SIG-M5 treated with dmso at 0.1 percent for 504 hours (cell line): Measurements from ENCODE around the gene PTPRF.

ENCODE experiments used
- DNase-seq: peaks from one replicate; lab custom pipeline; 2025; ENCODE audit not compliant: unreplicated experiment; lab: John Stamatoyannopoulos, UW

Gene PTPRF

DNA sequence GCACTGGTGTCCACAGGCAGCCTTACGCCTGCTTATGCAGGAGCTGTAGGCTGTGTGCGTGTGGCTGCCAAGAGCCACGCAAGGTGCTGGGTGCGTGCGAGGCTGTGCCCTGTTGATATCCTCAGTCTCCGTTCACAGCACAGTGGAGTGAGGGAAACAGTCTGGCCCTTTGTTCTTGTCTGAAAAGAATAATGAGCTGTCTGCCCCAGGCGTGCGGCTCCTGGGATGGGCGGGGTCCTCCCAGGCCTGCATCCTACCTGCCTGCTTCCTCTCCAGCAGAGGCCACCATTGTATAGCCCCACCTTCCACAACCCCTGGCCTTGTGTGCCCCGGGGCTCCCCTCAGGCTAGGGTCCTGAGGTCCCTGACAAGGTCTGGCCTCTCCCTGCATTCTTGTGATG lies 72.3 kb downstream of the PTPRF start:
- no peak for DNase-seq

DNA sequence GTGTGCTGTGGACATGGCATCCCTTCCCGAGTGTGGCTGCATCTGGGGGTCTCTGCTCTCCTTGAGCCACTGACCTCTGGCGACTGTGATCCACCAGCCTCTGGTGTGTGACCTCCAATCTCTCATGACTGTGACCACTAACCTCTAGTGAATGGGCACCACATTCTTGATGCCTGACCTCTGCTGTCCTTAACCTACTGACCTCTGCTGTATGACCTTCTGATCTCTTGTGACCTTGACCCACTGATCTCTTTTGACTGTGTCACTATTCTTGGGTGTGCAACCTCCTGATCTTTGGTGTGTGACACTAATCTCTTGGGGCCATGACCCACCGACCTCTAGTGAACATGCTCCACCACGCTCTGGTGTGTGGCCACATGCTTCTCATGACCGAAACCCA lies 73.5 kb downstream of the PTPRF start:
- no peak for DNase-seq

DNA sequence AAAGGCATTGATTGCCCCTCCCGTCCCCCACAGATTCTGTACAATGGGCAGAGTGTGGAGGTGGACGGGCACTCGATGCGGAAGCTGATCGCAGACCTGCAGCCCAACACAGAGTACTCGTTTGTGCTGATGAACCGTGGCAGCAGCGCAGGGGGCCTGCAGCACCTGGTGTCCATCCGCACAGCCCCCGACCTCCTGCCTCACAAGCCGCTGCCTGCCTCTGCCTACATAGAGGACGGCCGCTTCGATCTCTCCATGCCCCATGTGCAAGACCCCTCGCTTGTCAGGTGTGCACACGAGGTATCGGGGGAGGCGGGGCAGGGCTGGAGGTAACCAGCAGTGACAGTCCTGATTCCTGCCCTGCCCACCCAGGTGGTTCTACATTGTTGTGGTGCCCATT lies 74.5 kb downstream of the PTPRF start:
- no peak for DNase-seq

DNA sequence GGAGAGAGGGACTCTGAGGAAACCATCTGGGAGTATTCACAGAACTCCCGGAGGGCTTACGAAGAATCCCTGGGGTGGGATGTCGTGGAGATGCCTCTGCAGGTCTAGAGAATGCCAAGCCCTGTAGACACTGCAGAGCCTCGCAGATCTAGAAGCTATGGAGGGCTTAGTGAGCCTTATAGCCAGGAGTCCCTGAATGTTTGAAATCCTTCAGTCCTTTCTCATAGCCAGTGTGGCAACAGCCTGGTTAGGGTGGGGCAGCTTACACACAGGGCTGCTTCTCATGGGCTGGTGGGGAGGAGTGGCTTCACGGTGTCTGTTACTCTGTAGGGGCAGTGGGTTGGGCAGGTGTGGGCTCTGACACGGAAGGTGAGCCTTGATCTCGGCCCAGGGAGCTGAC lies 75.1 kb downstream of the PTPRF start:
- DNase-seq: no peak

DNA sequence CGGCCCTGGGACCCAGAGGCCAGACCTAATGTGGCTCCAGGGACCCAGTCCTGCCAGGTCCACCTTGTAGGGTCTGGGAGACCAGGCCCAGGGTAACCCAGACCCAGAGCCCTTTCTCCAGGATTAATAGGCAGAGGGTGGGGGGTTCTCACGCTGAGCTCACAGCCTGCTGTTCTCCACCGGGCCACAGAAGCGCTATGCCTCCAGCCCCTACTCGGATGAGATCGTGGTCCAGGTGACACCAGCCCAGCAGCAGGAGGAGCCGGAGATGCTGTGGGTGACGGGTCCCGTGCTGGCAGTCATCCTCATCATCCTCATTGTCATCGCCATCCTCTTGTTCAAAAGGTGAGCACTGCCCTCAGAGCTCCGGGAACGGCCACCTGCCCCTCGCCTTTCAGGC lies 75.9 kb downstream of the PTPRF start:
- no peak for DNase-seq

DNA sequence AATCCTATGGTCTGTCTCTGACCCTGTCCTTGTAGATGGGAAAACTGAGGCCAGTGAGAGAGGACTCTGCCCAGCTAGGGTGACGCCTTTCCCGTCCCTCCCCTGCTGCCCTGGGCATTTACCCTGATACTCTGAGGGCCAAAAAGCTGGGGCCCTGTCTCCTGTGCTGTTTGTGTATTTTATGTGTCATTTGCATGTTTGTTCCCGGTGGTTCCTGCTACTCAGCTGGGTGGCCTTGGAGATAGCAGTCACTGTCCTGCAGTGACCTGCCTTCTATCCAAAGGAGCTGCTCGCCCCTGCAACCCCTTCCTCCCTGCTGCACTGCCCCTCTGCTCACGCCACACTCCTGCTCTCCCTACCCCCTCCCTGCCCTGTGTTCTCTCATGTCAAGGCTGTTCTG lies 78.1 kb downstream of the PTPRF start:
- no peak for DNase-seq

DNA sequence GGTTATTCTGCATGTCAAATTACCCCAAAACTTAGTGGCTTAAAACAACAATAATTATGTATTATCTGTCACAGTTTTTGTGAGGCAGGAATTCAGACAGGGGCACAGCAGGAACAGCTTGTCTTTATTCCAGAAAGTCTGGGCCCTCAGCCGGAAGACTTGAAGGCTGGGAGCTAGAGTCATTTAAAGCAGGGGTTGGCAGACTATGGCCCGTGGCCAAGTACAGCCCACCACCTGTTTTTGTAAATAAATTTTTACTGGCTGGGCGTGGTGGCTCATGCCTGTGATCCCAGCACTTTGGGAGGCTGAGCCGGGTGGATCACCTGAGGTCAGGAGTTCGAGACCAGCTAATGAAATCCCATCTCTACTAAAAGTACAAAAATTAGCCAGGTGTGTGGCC lies 79.7 kb downstream of the PTPRF start:
- no peak for DNase-seq

DNA sequence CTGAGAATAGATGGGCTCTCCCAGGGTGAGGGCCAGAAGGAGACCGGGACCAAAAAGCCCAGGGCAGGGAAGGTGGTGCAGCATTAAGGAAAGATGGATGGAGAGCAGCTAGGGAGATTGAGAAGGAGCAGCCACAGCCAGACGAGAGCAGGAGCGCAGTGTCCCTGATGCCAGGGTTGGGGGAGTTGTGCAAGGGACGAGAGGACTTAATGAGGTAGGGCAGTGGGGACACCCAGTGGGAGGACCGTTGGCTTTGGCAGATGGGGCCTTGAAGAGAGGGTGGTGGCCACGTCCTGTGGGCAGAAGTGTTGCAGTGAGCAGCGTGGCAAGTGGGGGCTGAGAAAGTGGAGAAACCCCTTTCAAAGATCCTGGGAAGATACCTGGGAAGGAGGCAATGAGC lies 81.3 kb downstream of the PTPRF start:
- DNase-seq: no peak

DNA sequence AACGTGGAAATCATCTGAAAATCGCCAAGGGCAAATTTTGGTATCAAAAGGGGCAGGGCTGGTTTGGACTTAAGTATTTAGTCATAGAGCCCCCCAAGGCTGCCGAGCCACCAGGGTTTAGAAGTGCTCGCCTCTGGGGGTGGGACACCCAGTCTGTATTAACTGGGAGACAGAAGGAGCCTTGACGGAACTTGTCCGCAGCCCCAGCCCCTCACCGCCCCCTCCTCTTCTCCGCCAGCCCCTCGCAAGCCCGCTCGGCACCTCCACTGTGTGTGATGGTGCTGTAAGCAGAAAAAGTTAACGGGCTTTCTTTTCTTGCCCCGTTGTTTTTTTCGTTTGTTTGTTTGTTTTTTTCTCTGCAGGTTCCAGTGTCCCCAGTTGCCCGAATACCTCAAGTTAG lies 81.7 kb downstream of the PTPRF start:
- no peak for DNase-seq

DNA sequence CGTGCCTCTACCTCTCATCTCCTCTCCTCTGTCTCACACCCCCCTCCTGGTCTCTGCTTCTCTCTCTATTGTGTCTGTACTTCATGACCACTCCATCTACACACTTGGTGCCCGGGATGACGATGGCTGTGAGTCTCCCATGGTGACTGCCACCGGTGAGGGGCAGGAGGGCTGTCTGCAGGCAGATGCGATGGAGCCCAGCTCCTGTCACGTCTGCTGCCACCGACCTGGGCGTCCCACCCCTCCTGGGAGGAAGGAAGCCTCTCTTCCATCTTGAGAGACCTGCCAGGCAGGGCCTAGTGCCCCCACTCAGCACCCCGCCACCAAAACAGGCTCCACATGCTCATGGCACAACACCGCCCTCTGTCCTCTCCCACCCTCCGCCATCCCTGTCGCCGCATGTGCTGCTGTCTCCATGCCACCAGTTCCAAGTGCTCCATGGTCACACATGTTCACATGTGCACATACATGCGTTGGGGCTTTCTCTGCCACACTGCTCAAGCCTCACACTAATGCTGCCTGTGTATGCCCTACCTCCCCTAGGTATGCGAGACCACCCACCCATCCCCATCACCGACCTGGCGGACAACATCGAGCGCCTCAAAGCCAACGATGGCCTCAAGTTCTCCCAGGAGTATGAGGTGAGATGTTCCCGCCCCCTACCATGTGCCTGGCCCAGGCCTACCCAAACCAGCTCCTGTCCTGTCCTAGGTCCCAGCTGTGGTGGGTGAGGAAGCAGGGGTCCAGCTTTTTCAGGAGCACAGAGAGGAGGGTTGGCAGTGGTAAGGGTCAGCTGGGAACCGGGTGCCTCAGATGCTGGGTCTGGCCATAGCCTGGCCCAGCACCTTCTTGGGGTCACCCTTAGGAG lies 82.6 kb downstream of the PTPRF start:
- no peak for DNase-seq

DNA sequence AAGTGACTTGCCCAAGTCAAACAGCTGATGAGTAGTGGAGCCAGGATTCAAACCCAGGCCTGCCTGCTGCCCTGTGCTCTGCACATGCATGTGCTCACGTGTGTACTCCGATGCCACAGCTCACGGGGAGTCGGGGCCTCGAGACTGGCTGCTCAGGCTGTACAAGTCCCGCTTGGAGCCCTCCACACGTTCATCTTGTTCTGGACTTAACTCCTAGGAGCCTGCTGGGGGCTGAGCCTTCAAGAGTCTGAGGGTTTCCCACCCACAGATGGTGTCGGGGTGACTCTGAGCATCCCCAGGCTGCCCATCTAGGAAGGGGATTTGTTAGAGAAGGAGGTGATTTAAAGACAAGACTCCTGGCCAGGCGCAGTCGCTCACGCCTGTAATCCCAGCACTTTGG lies 83.5 kb downstream of the PTPRF start:
- DNase-seq: no peak

DNA sequence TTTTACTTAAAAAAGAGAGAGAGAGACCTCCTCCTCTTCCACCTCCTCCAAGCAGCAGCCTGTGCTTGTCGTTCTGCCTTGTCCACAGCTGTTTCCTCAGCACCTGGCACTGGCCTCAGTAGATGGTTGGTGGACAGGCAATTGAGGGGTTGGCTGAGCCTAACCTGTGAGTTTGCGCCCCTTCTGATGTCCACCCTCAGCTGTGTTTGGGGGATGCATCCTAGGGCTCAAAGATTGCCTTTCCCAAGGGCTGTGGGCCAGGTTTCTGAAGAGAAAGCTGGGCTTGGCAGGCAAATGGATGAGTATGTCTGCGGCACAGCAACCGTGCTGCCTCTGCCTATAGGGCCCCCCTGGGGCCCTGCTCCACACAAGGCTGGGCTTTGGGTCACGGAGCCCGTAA lies 84.2 kb downstream of the PTPRF start:
- DNase-seq: no peak

DNA sequence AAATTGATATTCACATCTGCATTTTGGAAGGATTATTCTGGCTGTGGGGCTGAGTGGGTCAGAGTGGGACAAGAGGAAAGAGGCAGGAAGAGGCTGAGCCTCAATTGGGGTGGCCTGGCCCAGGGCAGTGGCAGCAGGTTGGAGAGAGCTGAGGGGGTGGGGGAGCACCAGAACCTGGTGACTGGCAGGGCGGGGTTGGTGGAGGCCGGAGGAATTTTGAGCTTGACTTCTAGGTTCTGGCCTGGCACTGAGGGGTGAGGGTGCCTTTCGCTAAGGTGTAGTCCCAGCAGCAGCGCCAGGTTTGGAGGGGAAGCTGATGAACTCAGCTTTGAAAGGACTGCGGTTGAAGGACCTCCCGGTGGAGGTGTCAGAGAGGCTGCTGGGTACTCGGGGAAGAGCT lies 85.7 kb downstream of the PTPRF start:
- no peak for DNase-seq

DNA sequence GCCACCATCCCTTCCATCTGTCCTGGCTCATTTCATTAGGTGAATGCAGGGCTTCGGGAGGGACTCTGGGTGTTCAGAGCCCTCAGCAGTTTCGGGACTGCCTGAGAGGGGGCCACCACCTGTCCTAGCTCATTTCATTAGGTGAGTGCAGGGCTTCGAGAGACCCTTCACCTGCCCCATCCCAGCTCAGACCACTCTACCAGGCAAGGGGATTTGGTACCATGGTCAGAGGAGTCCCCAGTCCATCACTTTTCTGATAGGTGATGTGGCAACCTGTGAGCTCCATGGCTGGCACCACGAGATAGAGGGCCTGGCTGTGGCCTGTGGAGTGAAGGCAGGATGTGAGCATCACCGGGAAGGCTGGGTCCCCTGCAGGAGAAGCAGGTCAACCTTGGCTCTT lies 86.3 kb downstream of the PTPRF start:
- DNase-seq: no peak

DNA sequence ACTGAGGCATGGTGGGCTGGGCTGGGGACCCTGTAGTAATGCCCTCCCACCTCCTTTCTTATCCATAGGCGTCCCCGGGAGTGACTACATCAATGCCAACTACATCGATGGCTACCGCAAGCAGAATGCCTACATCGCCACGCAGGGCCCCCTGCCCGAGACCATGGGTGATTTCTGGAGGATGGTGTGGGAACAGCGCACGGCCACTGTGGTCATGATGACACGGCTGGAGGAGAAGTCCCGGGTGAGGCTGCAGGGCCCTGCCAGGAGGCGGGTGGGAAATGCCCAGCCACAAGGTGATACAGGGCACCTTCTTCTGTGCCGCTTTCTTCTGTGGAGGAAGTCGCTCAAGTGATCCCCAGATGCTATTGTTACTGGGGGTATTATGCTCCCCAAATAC lies 87.0 kb downstream of the PTPRF start:
- no peak for DNase-seq

DNA sequence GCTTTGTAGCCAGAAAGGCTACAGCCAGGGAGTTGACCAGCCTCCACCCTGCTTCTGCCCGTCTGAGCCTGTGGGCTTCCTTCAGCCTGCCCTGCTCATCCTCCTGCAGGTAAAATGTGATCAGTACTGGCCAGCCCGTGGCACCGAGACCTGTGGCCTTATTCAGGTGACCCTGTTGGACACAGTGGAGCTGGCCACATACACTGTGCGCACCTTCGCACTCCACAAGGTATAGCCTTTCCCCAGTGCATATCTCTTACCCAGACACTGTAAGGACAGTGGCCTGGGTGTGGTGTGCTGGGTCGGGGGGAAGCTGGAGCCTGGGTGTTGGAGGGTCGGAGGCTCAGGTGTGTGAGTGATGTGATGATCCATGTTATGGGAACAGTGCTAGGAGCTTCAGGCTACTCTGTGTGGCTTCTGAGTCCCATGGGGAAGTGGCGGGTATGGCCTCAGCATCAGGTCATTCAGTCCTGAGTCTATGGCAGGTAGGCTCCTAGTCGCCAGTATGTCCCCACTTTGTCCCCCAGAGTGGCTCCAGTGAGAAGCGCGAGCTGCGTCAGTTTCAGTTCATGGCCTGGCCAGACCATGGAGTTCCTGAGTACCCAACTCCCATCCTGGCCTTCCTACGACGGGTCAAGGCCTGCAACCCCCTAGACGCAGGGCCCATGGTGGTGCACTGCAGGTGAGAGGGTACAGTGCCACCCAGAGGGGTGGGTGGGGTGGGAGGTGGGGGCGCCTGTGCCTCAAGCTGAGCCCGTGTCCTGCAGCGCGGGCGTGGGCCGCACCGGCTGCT lies 88.0 kb downstream of the PTPRF start:
- no peak for DNase-seq

DNA sequence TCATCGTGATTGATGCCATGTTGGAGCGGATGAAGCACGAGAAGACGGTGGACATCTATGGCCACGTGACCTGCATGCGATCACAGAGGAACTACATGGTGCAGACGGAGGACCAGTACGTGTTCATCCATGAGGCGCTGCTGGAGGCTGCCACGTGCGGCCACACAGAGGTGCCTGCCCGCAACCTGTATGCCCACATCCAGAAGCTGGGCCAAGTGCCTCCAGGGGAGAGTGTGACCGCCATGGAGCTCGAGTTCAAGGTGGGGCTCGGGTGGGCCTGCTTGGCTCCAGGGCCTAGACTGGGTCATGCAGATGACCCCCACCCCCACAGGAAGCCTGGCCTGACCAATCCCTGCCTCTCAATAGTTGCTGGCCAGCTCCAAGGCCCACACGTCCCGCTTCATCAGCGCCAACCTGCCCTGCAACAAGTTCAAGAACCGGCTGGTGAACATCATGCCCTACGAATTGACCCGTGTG lies 88.7 kb downstream of the PTPRF start:
- DNase-seq: no peak

DNA sequence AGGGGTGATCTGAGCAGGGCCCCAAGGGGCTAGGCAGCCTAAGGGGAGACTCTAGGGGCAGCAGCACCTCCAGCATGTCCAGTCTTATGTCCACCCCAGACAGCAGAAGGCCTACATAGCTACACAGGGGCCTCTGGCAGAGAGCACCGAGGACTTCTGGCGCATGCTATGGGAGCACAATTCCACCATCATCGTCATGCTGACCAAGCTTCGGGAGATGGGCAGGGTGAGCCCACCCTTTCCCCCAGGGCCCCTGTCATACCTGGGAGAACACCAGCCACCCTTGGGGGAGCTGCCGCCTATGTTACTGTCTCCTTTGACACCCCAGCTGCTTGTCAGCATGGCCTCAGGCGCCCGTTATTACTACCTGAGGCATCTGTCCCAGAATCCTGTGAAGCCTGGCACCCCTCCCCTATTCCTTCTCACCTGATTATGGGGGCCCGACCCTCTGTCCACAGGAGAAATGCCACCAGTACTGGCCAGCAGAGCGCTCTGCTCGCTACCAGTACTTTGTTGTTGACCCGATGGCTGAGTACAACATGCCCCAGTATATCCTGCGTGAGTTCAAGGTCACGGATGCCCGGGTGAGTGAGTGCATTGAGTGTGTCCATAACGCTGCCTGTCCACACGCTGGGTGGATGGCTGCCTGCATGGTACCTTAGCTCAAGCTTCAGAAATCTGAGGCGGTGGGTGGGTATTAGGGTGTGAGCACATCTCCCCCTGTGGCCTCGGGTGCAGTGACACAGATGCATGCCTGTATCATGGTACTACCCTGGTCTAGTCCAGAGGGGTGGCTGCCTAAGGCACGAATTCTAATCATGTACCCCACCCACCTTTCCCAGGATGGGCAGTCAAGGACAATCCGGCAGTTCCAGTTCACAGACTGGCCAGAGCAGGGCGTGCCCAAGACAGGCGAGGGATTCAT lies 89.6 kb downstream of the PTPRF start:
- no peak for DNase-seq

DNA sequence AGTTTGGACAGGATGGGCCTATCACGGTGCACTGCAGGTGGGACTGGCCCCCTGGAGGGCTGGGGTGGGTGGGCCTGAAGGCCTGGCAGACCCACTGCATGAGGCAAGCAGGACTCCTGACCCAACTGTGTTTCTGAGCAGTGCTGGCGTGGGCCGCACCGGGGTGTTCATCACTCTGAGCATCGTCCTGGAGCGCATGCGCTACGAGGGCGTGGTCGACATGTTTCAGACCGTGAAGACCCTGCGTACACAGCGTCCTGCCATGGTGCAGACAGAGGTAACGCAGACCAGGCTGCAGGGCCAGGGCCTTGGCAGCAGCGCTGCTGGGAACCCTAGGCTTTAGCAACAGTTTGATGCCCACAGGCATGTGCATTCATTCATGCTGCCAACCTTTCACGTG lies 90.3 kb downstream of the PTPRF start:
- no peak for DNase-seq

DNA sequence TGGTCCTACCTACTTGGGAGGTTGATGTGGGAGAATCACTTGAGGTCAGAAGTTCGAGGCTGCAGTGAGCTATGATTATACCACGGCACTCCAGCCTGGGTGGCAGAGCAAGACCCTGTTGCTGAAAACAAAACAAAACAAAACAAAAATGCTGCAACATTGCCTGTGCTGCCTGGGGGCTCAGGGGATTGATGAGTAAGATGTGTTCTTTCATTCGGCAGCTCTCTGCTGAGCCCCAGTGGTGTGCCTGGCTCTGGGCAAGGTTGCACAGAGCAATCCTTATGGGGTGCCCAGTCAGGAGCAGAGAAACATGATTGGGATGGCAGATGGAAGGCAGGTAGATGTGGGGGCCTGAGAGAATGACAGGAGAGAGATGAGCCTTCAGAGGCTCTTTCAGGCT lies 90.7 kb downstream of the PTPRF start:
- DNase-seq: no peak

DNA sequence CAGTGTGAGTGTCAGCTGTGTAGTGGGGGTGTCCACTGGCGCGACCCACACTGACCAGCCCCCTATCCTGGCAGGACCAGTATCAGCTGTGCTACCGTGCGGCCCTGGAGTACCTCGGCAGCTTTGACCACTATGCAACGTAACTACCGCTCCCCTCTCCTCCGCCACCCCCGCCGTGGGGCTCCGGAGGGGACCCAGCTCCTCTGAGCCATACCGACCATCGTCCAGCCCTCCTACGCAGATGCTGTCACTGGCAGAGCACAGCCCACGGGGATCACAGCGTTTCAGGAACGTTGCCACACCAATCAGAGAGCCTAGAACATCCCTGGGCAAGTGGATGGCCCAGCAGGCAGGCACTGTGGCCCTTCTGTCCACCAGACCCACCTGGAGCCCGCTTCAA lies 91.2 kb downstream of the PTPRF start:
- no peak for DNase-seq
